Hepatocyte (in vitro differentiated cells): Measurements from ENCODE around the gene MYO3B.

Experiments
- EZH2 ChIP-seq: fragments of 200-600 bp; sonication (generic); IDR thresholded peaks from 2 replicates; pipeline ENCODE4 v1.6.1; 2016; ENCODE audit warnings: antibody characterized with exemption, mild to moderate bottlenecking, borderline replicate concordance
- TF ChIP-seq, protein P1 (sequence below): fragments of 200-600 bp; sonication (generic); IDR thresholded peaks from 2 replicates; pipeline ENCODE4 v1.5.1; 2016; ENCODE audit warnings: antibody characterized with exemption, mild to moderate bottlenecking; ENCODE audit not compliant: poor library complexity

- TF ChIP-seq, protein P1, sequence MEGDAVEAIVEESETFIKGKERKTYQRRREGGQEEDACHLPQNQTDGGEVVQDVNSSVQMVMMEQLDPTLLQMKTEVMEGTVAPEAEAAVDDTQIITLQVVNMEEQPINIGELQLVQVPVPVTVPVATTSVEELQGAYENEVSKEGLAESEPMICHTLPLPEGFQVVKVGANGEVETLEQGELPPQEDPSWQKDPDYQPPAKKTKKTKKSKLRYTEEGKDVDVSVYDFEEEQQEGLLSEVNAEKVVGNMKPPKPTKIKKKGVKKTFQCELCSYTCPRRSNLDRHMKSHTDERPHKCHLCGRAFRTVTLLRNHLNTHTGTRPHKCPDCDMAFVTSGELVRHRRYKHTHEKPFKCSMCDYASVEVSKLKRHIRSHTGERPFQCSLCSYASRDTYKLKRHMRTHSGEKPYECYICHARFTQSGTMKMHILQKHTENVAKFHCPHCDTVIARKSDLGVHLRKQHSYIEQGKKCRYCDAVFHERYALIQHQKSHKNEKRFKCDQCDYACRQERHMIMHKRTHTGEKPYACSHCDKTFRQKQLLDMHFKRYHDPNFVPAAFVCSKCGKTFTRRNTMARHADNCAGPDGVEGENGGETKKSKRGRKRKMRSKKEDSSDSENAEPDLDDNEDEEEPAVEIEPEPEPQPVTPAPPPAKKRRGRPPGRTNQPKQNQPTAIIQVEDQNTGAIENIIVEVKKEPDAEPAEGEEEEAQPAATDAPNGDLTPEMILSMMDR: no peak
- no peak for TF ChIP-seq EZH2
Observed at GRCh38 chr2:170680172-170680941, 502.4 kb downstream of the MYO3B start.
